Mucosa of gallbladder (tissue), 1 donor: ENCODE data around the gene ZNRF2. TPM values are rescaled to one million over a fixed set of nuclear protein-coding genes. Genes with fewer than 3 reads are reported as not detected.
A peak's percentile ranks its signal among the peaks of the same experiment; 100 is the strongest.

Experiments
- DNase-seq: peaks from one replicate; pipeline ENCODE4 v3.0.0-alpha.2; 2020; ENCODE audit warnings: low spot score
- total RNA-seq: library from RNA; stranded (reverse); gene quantifications from one replicate; pipeline ENCODE4 v1.2.1, GENCODE V29; 2021
- donor health status: DM: no; HTN: no; CAD: no.

ZNRF2 gene
- 32.8 TPM for total RNA-seq

DNA sequence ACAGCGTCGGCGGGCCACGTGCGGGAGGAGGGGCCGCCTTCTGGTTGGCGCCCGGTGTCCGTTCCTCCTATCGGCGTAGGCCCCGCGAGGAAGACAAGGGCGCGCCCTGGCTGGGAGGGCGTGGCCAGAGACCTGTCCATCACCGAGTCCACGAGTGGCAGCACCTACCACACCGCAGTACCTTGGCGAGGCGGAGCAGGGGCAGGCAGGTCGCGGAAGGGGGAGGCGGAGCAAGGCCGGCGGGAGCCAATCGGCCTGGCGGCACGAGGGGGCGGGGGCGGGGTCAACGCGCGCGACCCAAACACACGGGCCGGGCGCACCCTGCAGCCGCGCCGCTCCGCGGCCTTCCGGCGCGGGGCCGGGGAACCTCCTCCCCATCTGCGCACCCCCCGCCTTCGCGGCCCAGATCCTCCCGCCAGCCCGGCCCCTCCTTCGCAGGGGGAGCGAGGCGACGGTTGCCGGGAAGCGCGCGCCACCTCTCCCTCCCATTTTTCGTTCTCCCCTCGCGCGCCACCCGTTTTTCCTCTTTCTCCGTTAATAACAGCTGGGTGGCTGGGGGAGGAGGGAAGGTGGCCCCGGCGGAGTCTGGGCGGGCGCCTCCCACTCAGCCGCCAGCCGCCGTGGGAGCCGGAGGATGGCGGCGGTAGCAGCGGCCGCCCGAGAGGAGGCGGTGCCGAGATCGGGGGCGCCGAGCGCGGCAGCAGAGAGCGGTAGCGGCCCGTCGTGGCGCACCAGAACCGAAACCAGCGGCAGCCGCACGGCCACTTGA is at the start of gene ZNRF2:
ZNRF2 (plus strand) TSS at position 300 of the 769 bp plus-strand sequence. CDS start 761 bp downstream, outside the sequence.
- peak; percentile 99 for DNase-seq

DNA sequence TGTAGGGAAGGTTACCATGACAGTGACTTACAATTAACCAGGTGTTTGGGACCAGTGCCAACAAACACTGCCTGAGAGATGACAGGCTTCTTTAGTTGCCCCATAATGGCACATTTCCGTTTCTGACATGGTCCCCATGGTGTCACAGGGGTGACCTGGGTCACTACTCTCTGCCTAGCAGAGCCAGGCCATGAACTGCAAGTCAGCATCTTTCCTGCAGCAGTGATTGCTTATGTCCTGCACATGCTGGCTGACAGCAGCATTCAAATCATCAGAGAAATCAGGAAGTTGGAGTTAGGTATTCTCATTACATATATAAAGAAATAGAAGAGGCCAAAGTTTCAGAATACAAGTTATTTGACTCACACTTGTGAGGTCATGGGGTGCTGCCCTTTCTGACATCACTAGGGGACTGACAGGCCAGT is 47.1 kb upstream of the ZNRF2 start:
- no peak for DNase-seq

DNA sequence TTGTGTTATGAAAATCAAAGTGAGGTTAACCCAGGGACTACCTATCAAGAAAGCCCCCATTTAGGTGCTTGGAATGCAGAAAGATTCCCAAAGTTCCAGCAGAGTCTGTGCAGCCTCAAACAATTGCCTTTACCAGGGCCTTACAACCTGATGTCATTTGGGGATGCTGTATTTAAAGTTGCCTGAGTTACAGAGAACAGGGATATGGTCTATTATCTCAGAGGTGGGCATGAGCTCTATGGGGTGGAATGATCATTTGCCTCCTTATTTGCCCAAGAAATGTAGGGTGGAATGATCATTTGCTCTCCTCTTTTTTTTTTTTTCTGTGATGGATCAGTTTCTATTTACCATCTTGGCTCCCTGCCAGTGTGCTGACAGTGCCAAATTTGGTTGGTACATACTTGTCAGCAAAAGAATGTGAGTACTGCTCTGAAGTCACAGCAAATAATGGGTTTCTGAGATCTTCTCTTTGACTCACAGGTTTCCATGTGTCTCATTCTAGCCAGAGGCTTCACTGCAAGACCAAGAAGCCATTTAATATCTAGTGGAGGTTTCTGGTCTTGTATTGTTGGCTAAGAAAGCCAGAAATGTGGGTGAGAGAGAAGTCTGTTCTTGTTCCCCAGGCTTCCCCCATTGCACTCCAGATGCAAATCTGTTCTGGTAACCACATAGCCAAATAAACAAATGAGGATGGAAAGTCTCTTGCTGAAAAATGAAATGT is 45.5 kb upstream of the ZNRF2 start:
- peak; percentile 80 for DNase-seq

DNA sequence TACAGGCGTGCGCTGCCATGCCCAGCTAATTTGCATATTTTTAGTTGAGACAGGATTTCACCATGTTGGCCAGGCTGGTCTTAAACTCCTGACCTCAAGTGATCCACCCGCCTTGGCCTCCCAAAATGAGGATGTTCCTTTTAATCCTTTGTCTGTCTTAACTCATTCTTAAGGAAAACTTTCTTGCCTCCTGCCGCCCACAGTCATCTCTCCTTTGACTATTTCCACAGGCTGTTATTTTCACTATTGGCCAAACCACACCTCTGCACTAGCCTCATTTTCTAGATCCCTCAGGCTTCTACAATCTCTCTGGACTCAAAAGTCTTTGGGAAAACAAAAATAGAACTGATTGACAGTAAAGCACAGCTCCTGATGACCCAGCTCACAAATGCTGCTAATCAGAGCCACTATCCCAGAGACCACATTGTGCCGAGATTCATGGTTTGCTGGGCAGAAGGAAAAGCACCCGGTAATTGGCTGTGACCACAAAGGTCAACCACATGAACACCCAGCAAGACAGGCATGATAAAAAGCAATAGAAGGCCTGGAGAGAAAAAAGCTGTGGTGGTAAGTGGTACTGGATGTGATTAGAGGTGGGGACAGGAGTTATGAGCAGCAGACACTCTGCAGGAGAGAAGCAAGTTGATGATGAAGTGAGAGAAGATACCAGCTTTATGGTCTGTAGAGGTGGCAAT is 44.1 kb upstream of the ZNRF2 start:
- DNase-seq: no peak

DNA sequence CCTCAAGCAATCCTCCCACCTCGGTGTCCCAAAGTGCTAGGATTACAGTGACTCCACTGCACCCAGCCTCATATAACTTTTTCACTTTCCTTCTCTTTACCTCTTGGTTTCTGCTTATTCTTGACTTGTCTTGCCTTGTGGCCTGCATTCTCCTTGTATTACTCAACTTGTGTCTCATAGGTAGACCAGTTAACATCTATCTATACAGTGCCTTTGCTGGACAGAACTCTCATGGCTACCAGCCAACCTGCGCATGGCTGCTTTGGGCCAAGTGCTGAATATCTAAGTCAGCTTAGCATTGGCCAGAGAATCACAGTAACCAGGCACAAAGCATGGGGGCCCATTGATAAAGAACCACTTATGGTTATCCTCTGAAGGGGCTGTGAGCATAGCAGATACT is 42.6 kb upstream of the ZNRF2 start:
- no peak for DNase-seq

DNA sequence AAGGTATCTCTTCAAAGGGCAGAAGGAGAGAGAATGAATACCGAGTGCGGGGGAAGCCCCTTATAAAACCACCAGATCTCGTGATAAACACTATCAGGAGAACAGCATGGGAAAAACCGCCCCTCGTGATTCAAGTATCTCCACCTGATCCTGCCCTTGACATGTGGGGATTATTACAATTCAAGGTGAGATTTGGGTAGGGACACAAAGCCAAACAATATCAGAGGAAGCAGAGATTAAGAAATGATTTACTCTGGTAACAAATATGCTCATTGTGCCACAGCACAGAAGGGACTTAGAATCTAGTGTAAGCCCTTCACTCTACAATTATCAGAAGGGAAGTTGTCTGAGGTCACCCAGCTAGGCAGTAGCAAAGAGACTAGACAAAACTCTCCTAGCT is 40.1 kb upstream of the ZNRF2 start:
- DNase-seq: no peak

DNA sequence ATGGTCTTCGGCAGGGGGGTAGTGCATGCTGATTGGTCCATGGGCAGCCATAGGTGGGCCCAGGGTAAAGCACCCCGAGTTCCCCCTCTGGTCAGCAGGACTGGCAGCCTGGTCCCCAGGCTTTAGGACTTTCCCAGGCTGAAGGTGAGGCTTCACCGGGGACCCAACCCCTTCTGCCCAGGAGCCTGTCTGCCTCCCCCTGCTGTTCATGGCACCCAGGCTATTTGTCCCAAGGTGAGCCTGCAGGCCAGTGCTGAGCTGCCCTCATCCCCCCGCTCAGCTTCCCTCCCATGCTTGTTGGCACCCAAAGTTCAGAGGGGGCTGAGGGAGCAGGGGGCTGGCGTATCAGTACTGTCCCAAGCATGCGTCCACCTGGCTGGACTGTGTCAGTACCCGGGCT is 38.5 kb upstream of the ZNRF2 start:
- DNase-seq: no peak

DNA sequence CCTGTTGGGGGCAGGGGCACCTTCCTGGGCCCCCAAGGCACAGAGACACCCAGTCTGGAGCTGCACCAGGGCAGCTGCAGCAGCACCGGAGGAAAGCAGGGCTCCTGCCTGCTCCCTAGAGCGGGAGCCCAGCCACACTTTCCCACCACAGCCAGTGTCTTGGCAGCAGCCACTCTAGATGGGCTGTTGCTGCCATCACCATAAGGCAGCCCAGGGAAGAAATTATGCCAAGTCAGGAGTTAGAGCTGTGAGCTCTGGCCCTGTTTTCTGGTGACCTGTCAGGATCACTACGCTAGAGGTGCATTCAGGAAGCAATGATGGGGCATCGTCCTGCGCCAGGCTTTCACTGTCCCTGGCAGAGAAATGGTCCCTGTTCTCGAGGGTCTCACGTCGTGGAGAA is 38.0 kb upstream of the ZNRF2 start:
- no peak for DNase-seq

DNA sequence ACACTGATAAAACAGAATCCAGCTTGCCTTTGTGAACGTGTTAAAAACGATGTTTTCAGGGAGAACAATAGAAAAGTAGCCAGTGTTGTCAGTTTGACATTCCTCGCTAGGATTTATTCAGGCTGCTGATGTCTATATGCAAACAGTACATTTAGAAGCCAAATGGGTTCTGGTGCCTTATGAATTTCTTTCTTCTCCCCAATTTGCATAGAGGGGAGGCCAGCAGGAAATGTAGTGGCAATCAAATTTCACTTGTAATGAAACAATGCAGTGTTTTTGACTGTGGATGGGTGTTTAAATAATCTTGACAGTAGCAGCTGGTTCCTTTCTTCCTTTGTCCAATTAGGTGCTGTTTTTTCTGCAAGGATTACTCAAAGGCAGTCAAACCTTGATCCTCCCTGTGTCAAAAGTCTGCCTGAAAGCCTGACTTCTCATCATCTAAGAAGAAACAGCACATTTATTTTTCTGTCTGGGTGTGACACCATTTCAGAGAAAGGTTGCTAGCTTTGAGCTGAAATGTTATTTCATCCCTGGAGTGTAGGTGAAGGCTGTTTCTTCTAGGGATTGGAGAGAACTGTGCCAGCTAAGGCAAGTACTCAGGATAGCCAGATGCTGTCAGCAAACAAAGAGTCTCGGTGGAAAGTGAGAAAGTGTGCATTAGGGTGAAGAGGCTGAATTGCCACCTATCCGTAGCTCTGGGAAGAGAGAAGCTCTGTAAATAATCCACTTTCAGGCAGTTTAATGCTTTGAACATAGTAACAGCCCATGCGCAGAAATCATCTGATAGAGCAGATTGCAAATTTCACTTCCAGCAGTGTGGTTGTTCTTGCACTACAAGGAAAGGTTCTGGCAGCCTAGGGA is 36.6 kb upstream of the ZNRF2 start:
- no peak for DNase-seq

DNA sequence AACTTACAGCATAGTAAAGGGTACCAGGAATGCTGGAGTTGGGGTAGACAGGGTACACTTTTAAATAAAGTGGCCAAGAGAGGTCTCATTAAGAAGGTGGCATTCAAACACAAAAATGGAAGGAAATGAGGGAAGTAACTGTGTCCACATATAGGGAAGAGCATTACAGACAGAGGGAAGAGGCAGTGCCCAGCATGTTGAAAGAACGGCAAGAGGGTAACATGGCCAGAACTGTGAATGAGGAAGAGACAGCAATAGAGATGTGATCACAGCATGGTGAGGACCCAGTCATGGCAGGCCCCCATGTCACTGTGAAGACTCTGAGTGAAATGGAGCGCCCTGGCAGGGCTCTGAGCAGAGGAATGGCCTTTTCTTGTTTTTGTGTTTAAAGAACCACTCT is 35.1 kb upstream of the ZNRF2 start:
- DNase-seq: no peak

DNA sequence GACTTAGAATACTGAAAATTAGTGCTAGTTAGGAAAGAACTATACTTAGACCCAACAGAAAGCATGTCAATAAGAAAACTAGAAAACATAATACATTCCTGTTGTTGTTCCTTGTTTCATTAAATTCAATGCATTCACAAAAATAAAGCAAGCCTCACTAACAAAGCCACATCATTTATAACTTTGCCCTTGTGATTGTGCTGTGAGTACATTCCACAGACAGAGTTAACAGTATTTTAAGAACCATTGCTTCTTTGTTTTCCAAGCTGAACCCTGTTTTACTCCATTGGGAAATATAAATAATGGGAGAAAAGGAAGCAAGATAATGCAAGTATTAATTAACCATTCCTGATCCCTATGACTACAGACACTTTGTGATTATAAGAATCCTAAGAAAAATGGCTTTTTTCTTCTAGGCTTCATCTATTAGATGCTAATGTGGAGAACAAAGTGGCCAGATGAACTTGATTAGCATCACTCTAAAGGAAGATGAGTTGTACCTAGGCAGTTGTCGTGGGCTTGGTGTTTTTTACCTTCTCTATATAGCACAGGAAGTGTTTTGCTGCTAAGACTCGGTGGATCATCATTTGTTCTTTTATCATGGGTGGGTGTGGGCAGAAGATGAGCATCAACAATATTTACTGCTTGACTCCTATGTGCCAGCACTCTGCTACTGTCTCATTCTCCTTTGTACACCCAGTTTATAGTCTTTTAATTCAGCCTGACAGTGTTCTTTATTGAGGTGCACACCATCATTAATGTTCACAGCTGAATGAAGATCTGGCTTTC is 34.2 kb upstream of the ZNRF2 start:
- DNase-seq: no peak

DNA sequence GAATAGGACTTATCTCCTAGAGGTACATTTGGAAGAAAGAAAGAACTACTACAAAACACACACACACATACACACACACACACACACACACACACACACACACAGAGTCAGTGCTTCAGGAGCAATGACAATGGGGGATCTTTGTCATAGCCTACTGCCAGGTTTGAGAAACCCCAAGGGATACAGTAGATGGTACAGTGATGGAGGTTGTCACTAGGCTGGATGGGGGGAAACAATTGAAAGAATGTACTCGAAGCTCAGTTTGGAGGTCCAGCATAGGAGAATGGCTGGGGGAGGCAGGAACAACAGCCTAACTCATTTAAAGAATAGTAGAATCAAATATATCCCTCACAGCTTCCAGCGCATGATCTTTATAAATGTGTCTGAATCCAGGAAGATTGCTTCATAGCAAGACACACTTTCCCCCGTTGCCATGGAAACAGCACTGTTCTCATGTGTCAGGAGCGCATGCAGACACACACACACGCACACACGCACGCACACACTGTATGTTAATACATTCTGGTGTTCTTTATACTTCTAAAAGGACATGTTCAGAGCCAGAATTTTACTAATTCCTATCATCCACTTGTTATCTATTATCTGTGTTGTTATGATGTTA is 32.6 kb upstream of the ZNRF2 start:
- no peak for DNase-seq

DNA sequence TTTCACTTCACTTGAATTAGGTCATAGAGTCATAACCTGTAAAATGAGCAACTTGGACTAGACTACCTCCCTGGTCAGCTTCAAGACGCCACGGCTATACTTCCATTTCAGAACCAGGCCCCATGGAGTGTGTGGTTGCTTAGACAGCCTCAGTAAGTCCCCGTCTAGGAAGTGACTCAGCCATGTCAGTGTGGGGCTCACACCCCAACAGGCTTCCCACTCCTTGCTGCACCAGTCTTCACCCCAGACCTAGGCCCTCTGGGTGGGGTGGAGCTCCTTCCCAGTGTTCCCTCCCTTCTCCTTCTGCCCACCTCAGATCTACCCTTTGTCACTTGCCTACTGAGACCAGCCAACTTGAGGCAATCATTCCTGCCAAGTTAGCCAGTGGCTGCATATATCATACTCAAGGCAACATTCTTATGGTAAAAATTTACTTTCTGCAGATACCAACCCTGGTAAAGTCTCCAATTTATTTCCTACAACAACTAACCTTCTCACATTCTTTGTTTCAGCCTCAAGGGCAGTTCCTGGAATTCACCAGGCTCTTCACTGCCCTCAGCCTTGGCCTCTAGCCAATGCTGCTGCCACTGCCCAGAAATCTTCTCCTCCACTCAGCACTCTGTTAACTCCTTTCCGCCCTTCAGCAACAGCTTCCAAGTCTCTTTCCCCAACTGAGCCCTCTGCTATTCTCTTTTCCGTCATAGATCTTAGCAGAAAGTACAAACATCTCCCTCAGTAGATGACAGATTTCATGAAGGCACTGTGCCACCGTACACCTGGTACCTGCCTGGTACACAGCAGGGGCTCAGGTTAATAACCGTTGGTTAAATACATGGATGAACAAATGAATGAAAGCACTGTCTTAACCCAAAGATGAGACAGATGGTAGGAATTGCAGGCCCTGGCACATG is 31.3 kb upstream of the ZNRF2 start:
- peak; percentile 81 for DNase-seq

DNA sequence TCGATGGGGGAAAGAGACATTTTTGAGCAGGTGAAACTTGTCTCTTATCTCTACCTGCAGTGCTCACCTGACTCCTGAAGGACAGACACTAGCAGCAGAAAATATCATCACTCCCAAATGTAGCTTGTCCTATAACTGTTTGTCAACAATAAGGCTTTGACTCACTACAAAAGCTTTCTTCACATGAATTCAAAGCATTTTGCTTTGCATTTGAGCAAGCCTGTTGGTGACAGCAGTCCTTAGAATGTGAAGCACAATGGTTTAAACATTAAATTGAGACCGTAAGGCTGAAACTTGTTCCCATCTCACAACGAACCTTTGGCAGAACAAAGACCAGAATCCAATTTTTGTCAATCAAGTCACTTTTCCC is 30.6 kb upstream of the ZNRF2 start:
- DNase-seq: no peak

DNA sequence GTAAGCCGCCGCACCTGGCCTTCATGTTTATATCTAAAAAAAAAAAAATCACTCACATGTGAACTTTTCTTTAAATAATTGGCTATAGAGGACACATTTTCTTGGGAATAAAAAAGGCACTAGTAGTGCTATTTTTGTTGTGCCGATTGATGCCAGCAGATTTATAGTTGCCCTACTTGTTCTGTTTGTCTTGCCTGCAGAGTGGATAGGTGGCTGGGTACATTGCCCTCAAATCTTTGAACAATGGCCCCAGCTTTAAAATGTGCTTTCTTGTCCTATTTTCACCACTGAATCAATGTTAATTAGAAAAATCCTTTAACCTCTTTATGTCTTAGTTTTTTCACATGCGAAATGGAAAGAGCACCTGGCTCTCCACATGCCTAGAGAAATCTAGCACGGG is 30.1 kb upstream of the ZNRF2 start:
- no peak for DNase-seq

DNA sequence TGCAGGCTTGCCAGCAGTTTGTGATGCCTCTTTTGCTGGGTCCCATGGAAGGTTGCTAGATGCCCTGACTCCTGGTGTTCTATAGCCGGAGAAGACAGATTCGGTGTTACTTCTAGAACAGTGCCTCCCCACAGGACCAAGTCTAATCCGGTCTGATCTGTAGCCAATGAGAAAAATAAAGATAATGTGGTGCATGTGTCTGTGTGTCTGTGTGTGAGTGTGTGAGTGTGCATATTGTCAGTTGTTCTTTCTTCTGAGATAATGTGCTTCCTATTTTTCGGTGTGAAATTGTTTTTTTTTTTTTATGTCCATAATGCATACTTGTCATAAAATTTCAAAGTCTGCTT is 29.7 kb upstream of the ZNRF2 start:
- no peak for DNase-seq

DNA sequence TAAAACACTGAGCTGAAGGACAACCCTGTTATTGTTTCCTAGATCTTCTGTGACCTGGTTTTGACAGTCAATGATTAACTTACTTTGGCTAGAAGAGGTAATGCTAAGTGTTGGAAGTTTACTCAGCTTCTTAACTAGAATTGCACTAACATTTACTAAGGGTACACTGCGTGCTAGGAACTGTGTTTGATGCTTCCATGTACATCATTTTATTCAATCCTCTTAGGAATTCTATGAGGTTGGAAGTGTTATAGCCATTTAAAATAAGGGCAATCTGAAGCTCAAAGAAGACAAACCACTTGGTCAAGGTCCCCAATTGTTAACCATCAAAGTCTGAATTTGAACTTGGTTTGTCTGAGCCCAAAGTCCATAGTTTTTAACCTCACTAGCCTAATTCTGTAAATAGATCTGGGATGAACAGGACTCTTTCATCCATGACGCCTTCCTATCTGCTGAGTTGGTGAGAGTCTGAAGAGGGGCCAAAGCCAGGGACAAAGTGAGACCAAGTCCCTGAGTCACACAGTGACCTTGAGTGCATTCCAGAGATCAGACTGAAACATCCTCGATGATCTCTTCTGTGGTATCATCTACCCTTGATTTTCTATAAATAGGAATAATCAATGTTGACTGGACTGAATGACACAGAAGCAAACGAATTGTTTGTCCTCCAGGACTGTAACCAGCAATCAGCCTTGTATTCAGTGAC is 29.2 kb upstream of the ZNRF2 start:
- DNase-seq: no peak

DNA sequence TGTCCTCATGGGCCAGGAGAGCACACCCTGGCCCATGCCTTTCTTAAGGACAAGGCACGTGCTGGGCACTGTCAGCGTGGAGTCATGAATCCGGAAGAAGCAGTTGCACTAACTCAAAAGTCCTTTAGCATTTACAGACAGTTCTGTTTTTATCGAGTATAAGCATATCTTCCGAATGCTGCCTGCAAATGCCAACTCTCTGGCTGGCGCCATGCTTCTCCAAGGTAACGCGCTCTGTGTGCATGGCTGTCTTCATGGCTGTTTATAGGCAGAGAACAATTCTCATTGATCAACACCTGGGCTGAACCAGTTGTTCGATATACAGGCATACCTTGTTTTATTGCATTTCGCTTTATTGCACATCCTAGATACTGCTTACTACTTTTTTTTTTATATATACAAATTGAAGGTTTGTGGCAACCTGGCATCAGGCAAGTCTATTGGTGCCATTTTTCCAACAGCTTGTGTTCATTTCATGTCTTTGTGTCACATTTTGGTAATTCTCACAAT is 28.0 kb upstream of the ZNRF2 start:
- no peak for DNase-seq
